Hepatocyte (in vitro differentiated cells): ENCODE measurements around the gene IL10RA. TPM values are rescaled to one million over a fixed set of nuclear protein-coding genes. Genes with fewer than 3 reads are reported as not detected.
"Not testable (repeated sequence)": the region's sequence is repeated elsewhere in the genome, so short reads cannot be mapped to it uniquely, and the experiment has no call there.

Experiments used
- DNase-seq: peaks from one replicate; pipeline ENCODE4 v3.0.0-alpha.2; 2016; ENCODE audit warnings: low spot score
- H2AFZ ChIP-seq: fragments of 200-600 bp; sonication (generic); 2 replicates; pipeline ENCODE4 v1.6.0; 2016; ENCODE audit warnings: antibody characterized with exemption, mild to moderate bottlenecking
- H3K27ac ChIP-seq: fragments of 200-600 bp; sonication (generic); 2 replicates; pipeline ENCODE4 v1.5.1; 2016; ENCODE audit warnings: mild to moderate bottlenecking
- H3K27me3 ChIP-seq: fragments of 200-600 bp; sonication (generic); 2 replicates; pipeline ENCODE4 v1.6.1; 2016
- H3K36me3 ChIP-seq: fragments of 200-600 bp; sonication (generic); replicated peaks from 2 replicates; pipeline ENCODE4 v1.5.1; 2016; ENCODE audit warnings: low read depth; ENCODE audit not compliant: insufficient read depth
- H3K4me1 ChIP-seq: fragments of 200-600 bp; sonication (generic); 2 replicates; pipeline ENCODE4 v1.5.1; 2016; ENCODE audit warnings: mild to moderate bottlenecking, moderate library complexity; ENCODE audit not compliant: insufficient read depth
- H3K4me2 ChIP-seq: fragments of 200-600 bp; sonication (generic); 2 replicates; pipeline ENCODE4 v1.6.0; 2016
- H3K4me3 ChIP-seq: fragments of 200-600 bp; sonication (generic); 2 replicates; pipeline ENCODE4 v1.5.1; 2016; ENCODE audit warnings: mild to moderate bottlenecking
- H3K79me2 ChIP-seq: fragments of 200-600 bp; sonication (generic); 2 replicates; pipeline ENCODE4 v1.6.0; 2017; ENCODE audit warnings: mild to moderate bottlenecking
- H3K9me2 ChIP-seq: fragments of 200-600 bp; sonication (generic); replicated peaks from 2 replicates; pipeline ENCODE4 v1.6.0; 2017; ENCODE audit warnings: mild to moderate bottlenecking; ENCODE audit not compliant: insufficient read depth
- H3K9me3 ChIP-seq: fragments of 200-600 bp; sonication (generic); 2 replicates; pipeline ENCODE4 v1.5.1; 2016; ENCODE audit warnings: low read depth, mild to moderate bottlenecking
- H4K20me1 ChIP-seq: fragments of 200-600 bp; sonication (generic); 2 replicates; pipeline ENCODE4 v1.6.0; 2016; ENCODE audit warnings: mild to moderate bottlenecking; ENCODE audit not compliant: insufficient read depth, poor library complexity, severe bottlenecking
- EZH2 ChIP-seq: fragments of 200-600 bp; sonication (generic); IDR thresholded peaks from 2 replicates; pipeline ENCODE4 v1.6.1; 2016; ENCODE audit warnings: antibody characterized with exemption, mild to moderate bottlenecking, borderline replicate concordance
- EZH2phosphoT487 ChIP-seq: fragments of 200-600 bp; sonication (generic); IDR thresholded peaks from one replicate; pipeline ENCODE4 v1.6.1; 2018; ENCODE audit warnings: antibody characterized with exemption, mild to moderate bottlenecking, low read depth, moderate library complexity; ENCODE audit not compliant: unreplicated experiment, severe bottlenecking
- WGBS: methylation state at CpG from one replicate; pipeline ENCODE4 v1.1.6; 2016; ENCODE audit warnings: low lambda C conversion rate; ENCODE audit errors: missing lambda C conversion rate; 5-methylcytosine and 5-hydroxymethylcytosine counted together
- polyA plus RNA-seq: library from polyadenylated mRNA; unstranded; fragments of >200 nt; fragmentation: Nextera tagmentation; extraction: Ambion mirVana; gene quantifications from 2 replicates; pipeline ENCODE4 v1.2.1, GENCODE V29; 2016
- total RNA-seq: library from RNA; depleted of rRNA; stranded (reverse); fragments of >200 nt; gene quantifications from 2 replicates; pipeline ENCODE4 v1.2.3, GENCODE V29; 2014
- TF ChIP-seq, protein P1 (sequence below): fragments of 200-600 bp; sonication (generic); IDR thresholded peaks from 2 replicates; pipeline ENCODE4 v1.5.1; 2016; ENCODE audit warnings: antibody characterized with exemption, mild to moderate bottlenecking; ENCODE audit not compliant: poor library complexity

IL10RA gene
- total and polyA plus RNA-seq, 2 experiments from 2014 or later: 1.5 to 2.3 TPM

DNA sequence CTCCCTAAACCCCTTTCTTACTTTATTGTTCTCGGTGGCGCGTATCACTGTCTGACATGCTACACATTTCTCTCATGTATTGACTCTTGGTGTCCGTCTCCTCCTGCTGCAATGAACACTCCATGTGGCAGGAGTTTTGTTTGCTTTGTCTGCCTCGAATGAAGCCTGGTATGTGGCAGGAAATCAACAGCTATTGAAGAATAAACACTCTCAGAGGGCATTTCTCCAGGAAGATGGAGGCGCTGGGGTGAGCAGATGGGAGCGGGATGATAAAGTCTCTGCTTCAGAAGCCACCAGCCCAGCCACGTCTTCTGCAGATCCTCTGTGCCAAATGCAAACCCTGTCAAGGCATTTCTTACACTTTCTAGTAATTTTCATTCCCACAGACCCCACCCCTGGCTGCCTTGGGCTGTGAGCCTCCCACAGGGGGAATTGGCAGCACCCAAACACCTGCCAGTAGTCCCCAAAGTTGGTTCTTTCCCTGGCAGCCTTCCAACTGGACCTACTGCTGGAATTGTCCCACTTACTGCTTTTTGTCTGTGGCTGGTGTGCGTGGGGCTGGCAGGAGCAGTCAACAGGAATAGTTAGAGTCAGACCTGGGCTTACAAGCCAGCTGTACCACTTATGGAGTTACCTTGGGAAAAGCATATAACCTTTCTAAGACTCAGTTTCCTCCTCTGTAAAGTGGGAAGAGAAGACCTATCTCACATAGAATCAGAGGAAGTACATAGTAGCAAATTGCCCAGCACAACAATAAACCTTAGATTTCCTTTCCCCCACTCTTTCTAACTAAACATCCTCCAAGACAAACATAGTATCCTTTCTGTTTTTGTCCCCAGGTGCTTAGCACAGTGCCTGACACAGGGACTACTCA lies 13.3 kb upstream of the IL10RA start:
- Histone ChIP-seq H3K9me3 (no peaks in the 10 kb centered on the region), H2AFZ (no peak overlapping the region), H4K20me1 (no peaks in the 10 kb centered on the region), H3K79me2 (no peaks in the 10 kb centered on the region), H3K4me1 (peaks cover 9% of the 10 kb centered on the region), H3K36me3 (no peaks in the 10 kb centered on the region), H3K27me3 (no peaks in the 10 kb centered on the region), H3K4me3 (no peak overlapping the region), H3K27ac (no peak overlapping the region), H3K9me2 (no peaks in the 10 kb centered on the region), H3K4me2 (peak overlapping the region; percentile 37)
- DNase-seq: peak; percentile 19
- WGBS: 52% methylated on average over 9 of the region's 9 CpGs
- TF ChIP-seq EZH2phosphoT487 (no peak), EZH2 (no peak)
- TF ChIP-seq, protein P1, sequence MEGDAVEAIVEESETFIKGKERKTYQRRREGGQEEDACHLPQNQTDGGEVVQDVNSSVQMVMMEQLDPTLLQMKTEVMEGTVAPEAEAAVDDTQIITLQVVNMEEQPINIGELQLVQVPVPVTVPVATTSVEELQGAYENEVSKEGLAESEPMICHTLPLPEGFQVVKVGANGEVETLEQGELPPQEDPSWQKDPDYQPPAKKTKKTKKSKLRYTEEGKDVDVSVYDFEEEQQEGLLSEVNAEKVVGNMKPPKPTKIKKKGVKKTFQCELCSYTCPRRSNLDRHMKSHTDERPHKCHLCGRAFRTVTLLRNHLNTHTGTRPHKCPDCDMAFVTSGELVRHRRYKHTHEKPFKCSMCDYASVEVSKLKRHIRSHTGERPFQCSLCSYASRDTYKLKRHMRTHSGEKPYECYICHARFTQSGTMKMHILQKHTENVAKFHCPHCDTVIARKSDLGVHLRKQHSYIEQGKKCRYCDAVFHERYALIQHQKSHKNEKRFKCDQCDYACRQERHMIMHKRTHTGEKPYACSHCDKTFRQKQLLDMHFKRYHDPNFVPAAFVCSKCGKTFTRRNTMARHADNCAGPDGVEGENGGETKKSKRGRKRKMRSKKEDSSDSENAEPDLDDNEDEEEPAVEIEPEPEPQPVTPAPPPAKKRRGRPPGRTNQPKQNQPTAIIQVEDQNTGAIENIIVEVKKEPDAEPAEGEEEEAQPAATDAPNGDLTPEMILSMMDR: no peak

DNA sequence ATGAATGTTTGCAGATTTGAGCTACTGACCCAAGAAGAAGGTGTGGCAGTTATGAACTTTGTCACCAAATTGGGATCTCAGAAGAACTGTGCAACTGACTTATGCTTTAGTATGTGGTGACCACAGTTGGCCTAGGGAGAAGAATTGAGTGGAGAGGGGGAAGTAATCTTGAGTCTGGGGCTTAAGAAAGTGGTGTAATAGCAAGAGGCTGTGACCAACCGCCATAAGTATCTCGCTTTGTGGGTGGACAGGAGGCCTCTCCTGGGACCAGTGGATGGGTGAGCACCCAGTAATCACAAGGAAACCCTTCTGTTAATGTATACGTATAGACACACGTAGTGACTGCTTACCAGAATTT lies 12.7 kb upstream of the IL10RA start:
- H3K4me3 ChIP-seq: no peak overlapping the region
- H3K27ac ChIP-seq: no peak overlapping the region
- H3K36me3 ChIP-seq: no peaks in the 10 kb centered on the region
- no peak overlapping the region for H3K4me2 ChIP-seq
- H3K9me2 ChIP-seq: no peaks in the 10 kb centered on the region
- no peak overlapping the region for H2AFZ ChIP-seq
- no peaks in the 10 kb centered on the region for H3K27me3 ChIP-seq
- DNase-seq: no peak
- H4K20me1 ChIP-seq: no peaks in the 10 kb centered on the region
- H3K4me1 ChIP-seq: peaks cover 9% of the 10 kb centered on the region
- 94% methylated on average over 4 of the region's 4 CpGs for WGBS
- no peak for TF ChIP-seq EZH2
- H3K79me2 ChIP-seq: no peaks in the 10 kb centered on the region
- H3K9me3 ChIP-seq: no peaks in the 10 kb centered on the region

GRCh38 chr11:117976445-117976844 lies 9.7 kb upstream of the IL10RA start:
- WGBS: 80% methylated on average over 4 of the region's 4 CpGs
- no peaks in the 10 kb centered on the region for H3K79me2 ChIP-seq
- H3K27me3 ChIP-seq: no peaks in the 10 kb centered on the region
- H3K9me3 ChIP-seq: no peaks in the 10 kb centered on the region
- no peak overlapping the region for H3K4me3 ChIP-seq
- no peaks in the 10 kb centered on the region for H4K20me1 ChIP-seq
- peaks cover 9% of the 10 kb centered on the region for H3K4me1 ChIP-seq
- H2AFZ ChIP-seq: no peak overlapping the region
- H3K4me2 ChIP-seq: no peak overlapping the region
- TF ChIP-seq EZH2phosphoT487: no peak
- TF ChIP-seq, protein P1: no peak
- H3K27ac ChIP-seq: no peak overlapping the region
- H3K9me2 ChIP-seq: no peaks in the 10 kb centered on the region
- no peaks in the 10 kb centered on the region for H3K36me3 ChIP-seq
- no peak for DNase-seq

GRCh38 chr11:117977029-117977428 lies 9.2 kb upstream of the IL10RA start:
- WGBS: 90% methylated on average over 5 of the region's 5 CpGs
- Histone ChIP-seq H3K9me2 (no peaks in the 10 kb centered on the region), H3K4me3 (no peak overlapping the region), H3K36me3 (no peaks in the 10 kb centered on the region), H3K4me2 (no peak overlapping the region), H2AFZ (no peak overlapping the region), H3K4me1 (peaks cover 9% of the 10 kb centered on the region), H3K27me3 (no peaks in the 10 kb centered on the region), H3K27ac (no peak overlapping the region), H3K9me3 (no peaks in the 10 kb centered on the region), H3K79me2 (no peaks in the 10 kb centered on the region), H4K20me1 (no peaks in the 10 kb centered on the region)
- TF ChIP-seq, protein P1: no peak
- TF ChIP-seq EZH2phosphoT487: no peak
- TF ChIP-seq EZH2: no peak
- DNase-seq: no peak

- not testable (repeated sequence) for H3K27ac ChIP-seq, H3K4me1 ChIP-seq, H3K79me2 ChIP-seq, DNase-seq, H3K36me3 ChIP-seq, H4K20me1 ChIP-seq, H2AFZ ChIP-seq, H3K27me3 ChIP-seq, H3K9me3 ChIP-seq, H3K4me3 ChIP-seq, H3K9me2 ChIP-seq, H3K4me2 ChIP-seq
- WGBS: 87% methylated on average over 23 of the region's 23 CpGs
Measured at GRCh38 chr11:117977612-117978264, 8.5 kb upstream of the IL10RA start.
